ENCODE measurements around the gene DCLK1.

GRCh38 chr13:35833608-35834275, 297.4 kb downstream of the DCLK1 start:
- no peak for TF ChIP-seq POLR2A (IDR thresholded peaks at IDR 0.05)
- no peak for TF ChIP-seq CTCF (IDR thresholded peaks at IDR 0.05)

All from right lobe of liver (tissue), 4 donors.